GM23338 (cell line): Measurements from ENCODE around the gene RCBTB2.

ENCODE experiments used
- CTCF ChIP-seq, 2 experiments: fragments of 200-600 bp in 1 of 2; sonication (generic) in 1 of 2; conservative IDR thresholded peaks; 2 replicates each; pipeline versions ENCODE4 v1.5.1 to v1.6.1; 2016 to 2017; ENCODE audit warnings: antibody characterized with exemption in 2 of 2, low read depth in 2 of 2, mild to moderate bottlenecking in 2 of 2, moderate library complexity in 1 of 2
- EZH2 ChIP-seq: fragments of 200-600 bp; sonication (generic); IDR thresholded peaks from one replicate; pipeline ENCODE4 v1.8.0; 2017; ENCODE audit warnings: antibody characterized with exemption, mild to moderate bottlenecking, low read depth; ENCODE audit not compliant: unreplicated experiment
- EZH2phosphoT487 ChIP-seq: fragments of 200-600 bp; sonication (generic); IDR thresholded peaks from one replicate; pipeline ENCODE4 v1.8.1; 2018; ENCODE audit warnings: antibody characterized with exemption; ENCODE audit not compliant: unreplicated experiment
- JUNB ChIP-seq: IDR thresholded peaks from one replicate; pipeline ENCODE4 v1.6.1; 2016; ENCODE audit warnings: antibody characterized with exemption; ENCODE audit not compliant: unreplicated experiment
- POLR2AphosphoS5 ChIP-seq: IDR thresholded peaks from 2 replicates; pipeline ENCODE4 v1.6.1; 2016; ENCODE audit warnings: antibody characterized with exemption, low read depth
- REST ChIP-seq: IDR thresholded peaks from one replicate; pipeline ENCODE4 v1.6.1; 2018; ENCODE audit warnings: antibody characterized with exemption; ENCODE audit not compliant: unreplicated experiment
- ZNF462 ChIP-seq: fragments of 250-450 bp; sonication (Bioruptor Pico); IDR thresholded peaks from 2 replicates; pipeline ENCODE4 v1.5.0; 2020; ENCODE audit warnings: mild to moderate bottlenecking, moderate library complexity

- no peak for TF ChIP-seq CTCF (conservative IDR thresholded peaks at IDR 0.05; ENCODE audit: low read depth in 2 of 2)
- TF ChIP-seq JUNB, result no peak
- TF ChIP-seq POLR2AphosphoS5, result no peak
- no peak for TF ChIP-seq REST
- TF ChIP-seq EZH2, result no peak
- no peak for TF ChIP-seq ZNF462 (CRISPR knock-in tag)
- no peak for TF ChIP-seq EZH2phosphoT487
These were observed 6.7 kb upstream of the RCBTB2 start for GRCh38 chr13:48539550-48539949.
